ENCODE results near the gene CCDC179. TPM values are rescaled to one million over a fixed set of nuclear protein-coding genes. Genes with fewer than 3 reads are reported as not detected.

The CCDC179 gene
- not detected for total RNA-seq

DNA sequence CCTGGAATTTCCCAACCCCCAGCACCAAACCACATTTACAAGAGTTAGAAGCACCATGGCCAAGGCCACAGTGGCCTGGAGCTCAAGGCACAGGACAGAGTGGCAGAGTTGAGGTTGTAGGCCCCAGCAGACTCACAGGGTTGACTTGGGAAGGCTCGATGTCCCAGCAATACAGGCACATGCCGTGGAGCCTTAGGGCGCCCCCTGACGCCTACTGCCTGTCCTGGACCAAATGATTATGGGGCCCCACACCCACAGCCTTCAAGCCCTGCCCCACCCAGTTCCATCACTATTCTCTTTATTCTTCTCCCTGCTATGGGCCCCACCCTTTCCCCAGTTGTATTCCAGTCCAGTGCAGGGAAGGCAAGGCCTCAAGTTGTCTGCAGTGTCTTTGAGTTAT is at the start of gene CCDC179:
TSS of gene CCDC179 (minus strand) at position 234 of the 400 bp plus-strand sequence. CDS start at position 181, 53 bp downstream.
- DNase-seq (ENCODE audit: low spot score in 2 of 2), result no peak
- intact Hi-C loops (cut with DNase I; ENCODE audit: low total_unique reads), result no loop called here
- WGBS, 2 donors, result 92 to 96% methylated on average over 4 of the region's 4 CpGs
- no peak within 1 kb of the TSS for H3K4me3 ChIP-seq (ENCODE audit: low read depth, poor library complexity, severe bottlenecking)
- TF ChIP-seq POLR2A (IDR thresholded peaks at IDR 0.05), result no peak

- TF ChIP-seq POLR2A (IDR thresholded peaks at IDR 0.05) (no peak), CTCF (IDR thresholded peaks at IDR 0.05) (no peak)
- intact Hi-C loops (cut with DNase I; ENCODE audit: low total_unique reads), result no loop called here
These were observed 43.5 kb upstream of the CCDC179 start for GRCh38 chr11:22903782-22904181.

DNA sequence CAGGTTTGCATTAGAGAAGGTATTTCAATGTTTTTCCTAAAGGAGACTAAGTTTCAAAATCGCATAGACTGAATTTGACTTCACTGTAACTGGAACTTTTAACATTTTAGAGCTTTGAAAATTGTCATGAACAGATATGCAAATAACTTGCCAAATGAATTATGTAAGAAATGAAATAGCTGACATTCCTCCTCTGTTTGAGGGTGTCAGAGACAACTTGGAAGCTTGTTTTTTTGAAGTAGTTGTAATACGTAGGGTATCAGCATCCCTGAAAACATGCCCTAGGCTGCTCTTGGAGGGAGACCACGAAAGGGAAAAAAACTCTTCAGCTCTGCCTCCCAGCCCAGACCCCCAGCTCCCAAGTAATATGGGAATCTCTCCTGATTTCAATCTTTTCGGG is 41.3 kb upstream of the CCDC179 start:
- no peak overlapping the region for H3K4me3 ChIP-seq (ENCODE audit: low read depth, poor library complexity, severe bottlenecking)
- intact Hi-C loops (cut with DNase I; ENCODE audit: low total_unique reads), result no loop called here
- no peak for DNase-seq (ENCODE audit: low spot score in 2 of 2)
- TF ChIP-seq CTCF (IDR thresholded peaks at IDR 0.05) (no peak), POLR2A (IDR thresholded peaks at IDR 0.05) (no peak)
- 50 to 52% methylated on average over 4 of the region's 4 CpGs for WGBS, 2 donors

More at GRCh38 chr11:22903782-22904181, 43.5 kb upstream of the CCDC179 start:
- H3K4me3 ChIP-seq (ENCODE audit: low read depth, poor library complexity, severe bottlenecking), result no peak overlapping the region
- no peak for DNase-seq (ENCODE audit: low spot score in 2 of 2)
- WGBS, 2 donors, result 81% methylated on average over 1 of the region's 1 CpG

- no peak overlapping the region for H3K4me3 ChIP-seq (ENCODE audit: low read depth, poor library complexity, severe bottlenecking)
- TF ChIP-seq CTCF (IDR thresholded peaks at IDR 0.05) (no peak), POLR2A (IDR thresholded peaks at IDR 0.05) (no peak)
- no peak for DNase-seq (ENCODE audit: low spot score in 2 of 2)
- intact Hi-C loops (cut with DNase I; ENCODE audit: low total_unique reads), result no loop called here
These were observed 40.7 kb upstream of the CCDC179 start for GRCh38 chr11:22900764-22901486.

GRCh38 chr11:22898036-22898435 is 37.8 kb upstream of the CCDC179 start:
- intact Hi-C loops (cut with DNase I; ENCODE audit: low total_unique reads), result no loop called here
- DNase-seq (ENCODE audit: low spot score in 2 of 2), result no peak
- TF ChIP-seq CTCF (IDR thresholded peaks at IDR 0.05) (no peak), POLR2A (IDR thresholded peaks at IDR 0.05) (no peak)
- no peak overlapping the region for H3K4me3 ChIP-seq (ENCODE audit: low read depth, poor library complexity, severe bottlenecking)
- WGBS, 2 donors, result 84 to 85% methylated on average over 5 of the region's 5 CpGs

DNA sequence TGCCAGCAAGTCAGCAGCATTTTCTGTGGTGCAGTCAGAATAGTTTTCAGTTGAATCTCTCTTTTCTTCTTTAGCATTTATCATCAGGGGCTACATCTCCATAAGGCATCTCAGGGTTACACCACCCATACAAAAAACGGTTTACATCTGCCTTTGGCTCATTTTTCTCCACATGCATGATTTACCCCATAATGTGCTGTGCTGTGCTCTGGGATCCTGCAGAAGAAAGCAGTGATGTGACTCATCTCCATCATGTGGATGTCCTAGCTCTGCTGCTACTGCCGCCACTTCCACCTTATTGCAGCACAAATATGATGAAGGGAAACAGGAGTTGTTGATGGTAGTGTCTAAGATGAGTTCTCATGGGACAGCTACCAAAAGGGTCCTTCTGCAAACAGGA is 30.0 kb upstream of the CCDC179 start:
- 75 to 90% methylated on average over 2 of the region's 2 CpGs for WGBS, 2 donors
- intact Hi-C loops (cut with DNase I; ENCODE audit: low total_unique reads), result no loop called here
- TF ChIP-seq POLR2A (IDR thresholded peaks at IDR 0.05) (no peak), CTCF (IDR thresholded peaks at IDR 0.05) (no peak)
- H3K4me3 ChIP-seq (ENCODE audit: low read depth, poor library complexity, severe bottlenecking), result no peak overlapping the region
- no peak for DNase-seq (ENCODE audit: low spot score in 2 of 2)

Measured in lower leg skin (tissue), 4 donors.